Endothelial cell of hepatic sinusoid (primary cell): ENCODE results near the gene DYNLT4.
"Not testable (repeated sequence)": the region's sequence is repeated elsewhere in the genome, so short reads cannot be mapped to it uniquely, and the experiment has no call there.

Experiments
- in situ Hi-C: cut with HindIII; loops from 2 replicates; pipeline ENCODE4 v1.10.0; 2017; ENCODE audit warnings: low sequenced_read_pairs

DYNLT4 gene, protein sequence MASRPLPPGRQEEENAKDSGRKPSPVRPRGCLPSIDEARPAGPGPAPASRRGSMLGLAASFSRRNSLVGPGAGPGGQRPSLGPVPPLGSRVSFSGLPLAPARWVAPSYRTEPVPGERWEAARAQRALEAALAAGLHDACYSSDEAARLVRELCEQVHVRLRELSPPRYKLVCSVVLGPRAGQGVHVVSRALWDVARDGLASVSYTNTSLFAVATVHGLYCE

DNA sequence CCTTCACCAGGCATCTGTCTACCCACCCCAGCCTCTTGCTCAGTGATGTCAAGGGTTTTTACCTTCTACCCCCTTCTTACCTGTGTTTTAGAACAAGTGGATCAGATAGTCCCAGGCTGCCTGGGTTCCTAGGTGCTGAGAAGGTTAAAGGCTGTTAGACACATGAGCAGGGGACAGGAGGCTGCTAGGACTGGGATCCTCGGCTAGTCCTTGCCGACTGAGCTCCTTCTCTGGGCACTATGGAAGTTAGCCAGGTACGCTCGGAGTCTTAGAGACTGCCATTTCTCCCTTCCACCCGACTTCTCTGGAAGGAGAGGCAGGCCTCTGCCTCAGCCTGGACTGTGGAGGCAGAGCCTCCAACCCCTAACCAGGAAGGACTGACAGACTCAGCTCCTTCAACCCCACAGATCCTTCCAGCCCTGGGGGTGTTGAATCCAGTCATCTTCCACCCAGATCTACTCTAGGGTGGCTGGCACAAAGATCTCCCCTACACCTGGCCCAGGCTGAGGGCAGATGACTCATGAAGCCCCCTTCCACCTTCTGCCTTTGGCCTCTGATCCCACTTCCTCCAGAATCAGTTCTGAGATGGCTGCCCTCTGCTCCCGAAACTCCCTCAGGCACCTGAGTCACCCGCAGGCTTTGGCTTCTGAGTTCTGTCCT, at the start of gene DYNLT4:
Gene DYNLT4 (minus strand): TSS at position 648 of the 660 bp plus-strand sequence. CDS start 683 bp downstream, outside the sequence.
- in situ Hi-C loops, result no loop called here

DNA sequence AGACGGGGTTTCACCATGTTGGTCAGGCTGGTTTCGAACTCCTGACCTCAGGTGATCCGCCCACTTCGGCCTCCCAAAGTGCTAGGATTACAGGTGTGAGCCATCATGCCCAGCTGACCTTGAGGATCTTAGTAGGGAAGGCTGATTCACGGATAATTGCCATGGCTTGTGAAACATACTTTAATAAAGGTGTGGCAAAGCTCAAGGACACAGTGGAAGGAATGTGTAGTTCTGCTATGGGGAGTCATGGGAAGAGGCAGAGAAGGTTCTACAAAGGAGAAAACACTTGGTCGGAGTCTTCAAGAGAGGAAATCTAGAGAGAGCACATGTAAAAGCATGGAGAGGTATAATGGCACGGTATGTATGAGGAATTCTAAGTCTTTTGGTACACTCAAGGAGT, 48.6 kb upstream of the DYNLT4 start:
- in situ Hi-C loops, result no loop called here

GRCh38 chr1:44854970-44855369, 47.8 kb upstream of the DYNLT4 start:
- in situ Hi-C loops, result no loop called here

DNA sequence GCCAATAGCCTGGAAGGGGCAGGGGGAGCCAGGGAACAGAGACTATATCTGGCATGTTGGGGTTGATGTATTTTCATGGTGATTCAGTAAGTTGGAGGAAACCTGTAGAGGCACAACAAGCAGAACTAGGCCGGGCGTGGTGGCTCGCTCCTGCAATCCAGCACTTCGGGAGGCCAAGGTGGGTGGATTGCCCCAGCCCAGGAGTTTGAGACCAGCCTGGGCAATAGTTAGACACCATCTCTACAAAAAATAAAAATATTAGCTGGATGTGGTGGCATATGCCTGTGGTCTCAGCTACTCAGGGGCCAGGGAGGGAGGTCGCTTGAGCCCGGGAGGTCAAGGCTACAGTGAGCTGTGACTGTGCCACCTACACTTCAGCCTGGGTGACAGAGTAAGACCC, 46.0 kb upstream of the DYNLT4 start:
- in situ Hi-C loops, result no loop called here

DNA sequence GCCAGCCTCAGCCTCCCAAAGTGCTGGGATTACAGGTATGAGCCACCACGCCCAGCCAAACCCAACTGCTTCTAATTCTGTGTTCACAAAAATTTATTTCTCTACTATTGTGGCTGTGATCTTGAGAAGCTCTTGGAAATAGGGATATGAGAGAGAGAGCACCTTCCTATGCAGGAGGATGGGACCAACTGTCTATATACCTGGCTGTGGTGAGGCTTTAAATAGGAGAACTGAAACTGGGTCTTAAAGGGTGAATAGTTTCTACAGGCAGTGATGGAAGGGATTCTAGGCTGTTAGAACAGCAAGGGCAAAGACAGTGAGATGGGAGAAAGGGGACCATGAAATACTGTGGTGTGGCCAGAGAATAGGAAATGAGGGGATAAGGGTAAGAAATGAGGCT, 44.2 kb upstream of the DYNLT4 start:
- in situ Hi-C loops, result no loop called here

DNA sequence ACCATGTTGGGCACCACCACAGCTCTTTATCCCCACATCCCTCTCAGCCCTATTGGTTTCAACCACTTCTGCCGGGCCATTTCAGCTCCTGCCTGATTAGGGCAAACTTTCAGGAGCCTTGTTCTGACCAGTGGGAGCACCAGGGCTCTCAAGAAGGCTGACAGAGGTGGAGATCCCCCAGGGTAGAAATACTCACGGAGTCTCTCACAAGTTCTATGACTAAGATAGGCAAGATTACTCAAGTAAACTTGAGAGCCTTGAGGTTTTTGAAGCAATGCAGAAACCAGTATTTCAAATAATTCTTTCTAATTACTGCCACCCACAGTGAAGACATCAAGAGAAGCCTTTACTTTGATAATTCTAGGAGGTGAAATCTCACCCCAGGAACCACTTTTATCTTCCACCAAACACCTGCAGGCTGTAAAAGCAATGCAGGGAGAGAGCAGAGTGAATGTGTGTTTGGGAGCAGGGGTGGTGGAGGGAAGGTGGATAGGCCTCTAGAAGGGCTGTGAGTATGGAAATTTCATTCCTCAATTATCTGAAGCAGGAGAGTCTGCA, 42.5 kb upstream of the DYNLT4 start:
- in situ Hi-C loops, result loop anchor here (5.0 kb wide), 1 partner anchor 103 kb away; no protein-coding TSS in a partner anchor

- in situ Hi-C loops, result loop anchor here (5.0 kb wide), 1 partner anchor 104 kb away; no protein-coding TSS in a partner anchor
Measured at GRCh38 chr1:44848456-44849181, 41.5 kb upstream of the DYNLT4 start.

- in situ Hi-C loops, result loop anchor here (5.0 kb wide), 1 partner anchor 104 kb away; no protein-coding TSS in a partner anchor
Measured at GRCh38 chr1:44847845-44848244, 40.7 kb upstream of the DYNLT4 start.

GRCh38 chr1:44846985-44847384, 39.8 kb upstream of the DYNLT4 start:
- in situ Hi-C loops, result loop anchor here (5.0 kb wide), 1 partner anchor 105 kb away; no protein-coding TSS in a partner anchor

GRCh38 chr1:44842862-44843655, 35.9 kb upstream of the DYNLT4 start, which contains the start of gene PTCH2:
Gene PTCH2, minus strand, starts transcription at chr1:44843253. Its CDS starts 321 bp downstream, at chr1:44842932.
- in situ Hi-C loops, result no loop called here

GRCh38 chr1:44842486-44842861, 35.3 kb upstream of the DYNLT4 start:
- in situ Hi-C loops, result no loop called here

GRCh38 chr1:44839576-44839975, 32.4 kb upstream of the DYNLT4 start:
- in situ Hi-C loops, result no loop called here

- in situ Hi-C loops, result not testable (repeated sequence)
Measured at GRCh38 chr1:44838294-44838693, 31.1 kb upstream of the DYNLT4 start.

DNA sequence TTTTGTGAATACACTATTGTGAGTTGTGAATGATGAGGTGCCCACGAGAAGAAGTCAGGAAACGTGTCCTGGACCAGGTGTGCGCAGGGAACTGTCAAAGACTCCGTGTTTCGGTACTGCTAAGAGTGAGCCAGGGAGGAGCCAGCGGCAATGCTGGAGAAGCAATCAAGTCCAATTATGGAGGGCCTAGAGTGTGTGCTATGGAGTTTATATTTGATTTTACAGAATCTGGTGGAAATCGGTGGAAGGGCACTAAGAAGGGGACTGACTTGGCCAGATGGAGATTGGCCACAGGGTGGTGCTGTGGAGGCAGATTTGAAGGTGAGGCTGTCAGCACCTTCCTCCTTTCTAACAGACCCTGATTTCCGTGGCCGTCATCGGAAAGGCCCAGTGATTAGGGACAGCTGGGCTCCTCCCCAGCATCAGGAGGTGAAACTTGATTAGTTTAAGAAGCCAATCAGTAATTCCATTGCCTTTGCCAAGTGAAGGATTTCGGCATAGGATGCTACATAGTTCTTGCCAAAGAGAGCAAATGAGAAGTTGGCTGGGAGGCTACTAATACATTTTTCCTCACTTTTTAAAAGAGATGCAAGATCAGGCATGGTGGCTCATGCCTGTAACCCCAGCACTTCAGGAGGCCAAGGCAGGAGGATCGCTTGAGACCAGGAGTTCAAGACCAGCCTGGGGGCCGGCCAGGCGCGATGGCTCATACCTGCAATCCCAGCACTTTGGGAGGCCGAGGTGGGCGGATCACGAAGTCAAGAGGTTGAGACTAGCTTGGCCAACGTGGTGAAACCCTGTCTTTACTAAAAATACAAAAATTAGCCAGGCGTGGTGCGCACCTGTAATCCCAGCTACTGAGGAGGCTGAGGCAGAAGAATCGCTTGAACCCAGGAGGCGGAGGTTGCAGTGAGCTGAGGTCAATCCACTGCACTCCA, 28.9 kb upstream of the DYNLT4 start:
- in situ Hi-C loops, result no loop called here

- in situ Hi-C loops, result no loop called here
Measured at GRCh38 chr1:44834328-44834727, 27.2 kb upstream of the DYNLT4 start.

GRCh38 chr1:44832056-44832705, 25.0 kb upstream of the DYNLT4 start:
- in situ Hi-C loops, result no loop called here

GRCh38 chr1:44831516-44831915, 24.4 kb upstream of the DYNLT4 start:
- in situ Hi-C loops, result no loop called here

- in situ Hi-C loops, result no loop called here
Measured at GRCh38 chr1:44830900-44831304, 23.8 kb upstream of the DYNLT4 start.
